Peyer's patch (tissue), 4 donors: ENCODE measurements around the gene SLC41A3.
A peak's percentile ranks its signal among the peaks of the same experiment; 100 is the strongest.

Experiments
- POLR2A ChIP-seq, 2 donors: fragments of 450-650 bp; IDR thresholded peaks; one replicate each; pipeline ENCODE4 v1.5.1; 2017; ENCODE audit warnings: antibody characterized with exemption in 2 of 2, mild to moderate bottlenecking in 2 of 2, moderate library complexity in 2 of 2
- TF ChIP-seq, protein P1 (sequence below), 6 experiments: fragments of 450-650 bp in 4 of 6; fragments of 200-600 bp in 2 of 6; sonication (generic) in 1 of 6; IDR thresholded peaks; one replicate each; pipeline ENCODE4 v1.5.1; 2017 to 2019; ENCODE audit warnings: antibody characterized with exemption in 6 of 6, mild to moderate bottlenecking in 3 of 6, moderate library complexity in 1 of 6

DNA sequence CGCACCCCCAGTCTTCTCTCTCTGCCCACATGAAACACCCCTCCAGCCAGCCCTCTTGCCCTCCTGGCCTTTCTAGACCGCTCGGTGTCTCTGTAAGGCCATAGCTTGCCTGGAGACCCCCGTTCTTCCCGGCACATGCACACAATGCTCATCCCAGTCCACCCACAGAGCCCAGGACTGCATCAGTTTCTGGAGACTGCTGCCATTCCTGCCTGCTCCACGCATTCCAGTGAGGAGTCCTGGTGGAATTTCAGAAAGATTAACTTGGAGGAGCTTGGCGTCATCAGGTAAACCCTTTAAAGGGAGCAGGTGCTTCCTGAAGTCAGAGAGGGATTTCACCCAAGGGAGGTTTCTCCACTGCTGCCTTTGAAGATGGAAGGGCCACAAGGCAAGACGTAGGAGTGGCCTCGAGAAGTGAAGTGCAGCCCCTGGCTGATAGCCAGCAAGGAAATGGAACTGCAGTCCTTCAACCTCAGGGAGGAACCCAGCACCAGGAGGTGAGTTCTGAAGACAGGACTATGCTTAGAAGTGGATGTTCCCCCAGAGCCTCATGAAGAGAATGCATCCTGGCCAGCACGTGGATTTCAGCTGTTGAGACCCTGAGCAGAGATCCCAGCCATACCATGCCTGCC lies 19.2 kb downstream of the SLC41A3 start:
- TF ChIP-seq, protein P1, sequence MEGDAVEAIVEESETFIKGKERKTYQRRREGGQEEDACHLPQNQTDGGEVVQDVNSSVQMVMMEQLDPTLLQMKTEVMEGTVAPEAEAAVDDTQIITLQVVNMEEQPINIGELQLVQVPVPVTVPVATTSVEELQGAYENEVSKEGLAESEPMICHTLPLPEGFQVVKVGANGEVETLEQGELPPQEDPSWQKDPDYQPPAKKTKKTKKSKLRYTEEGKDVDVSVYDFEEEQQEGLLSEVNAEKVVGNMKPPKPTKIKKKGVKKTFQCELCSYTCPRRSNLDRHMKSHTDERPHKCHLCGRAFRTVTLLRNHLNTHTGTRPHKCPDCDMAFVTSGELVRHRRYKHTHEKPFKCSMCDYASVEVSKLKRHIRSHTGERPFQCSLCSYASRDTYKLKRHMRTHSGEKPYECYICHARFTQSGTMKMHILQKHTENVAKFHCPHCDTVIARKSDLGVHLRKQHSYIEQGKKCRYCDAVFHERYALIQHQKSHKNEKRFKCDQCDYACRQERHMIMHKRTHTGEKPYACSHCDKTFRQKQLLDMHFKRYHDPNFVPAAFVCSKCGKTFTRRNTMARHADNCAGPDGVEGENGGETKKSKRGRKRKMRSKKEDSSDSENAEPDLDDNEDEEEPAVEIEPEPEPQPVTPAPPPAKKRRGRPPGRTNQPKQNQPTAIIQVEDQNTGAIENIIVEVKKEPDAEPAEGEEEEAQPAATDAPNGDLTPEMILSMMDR (IDR thresholded peaks at IDR 0.05) = peak in 1 of 6 experiments; percentile 13
- TF ChIP-seq POLR2A (IDR thresholded peaks at IDR 0.05) = no peak
